SK-N-DZ (cell line): ENCODE data around the gene UPF2.

Experiments
- small RNA-seq, 2 experiments: library from RNA; depleted of rRNA; stranded (forward); fragments of <200 nt; gene quantifications; one replicate each; pipeline ENCODE3, GENCODE V24; 2014

UPF2 gene

Small RNA genes lying within 50 kb of the gene (small RNA-seq; reads per million reads assigned to genes)
- 0 reads per million in 2 experiments for gene RNU6-1095P
